Transverse colon (tissue), 4 donors: ENCODE results near the gene SEC14L1.

Experiments
- POLR2AphosphoS5 ChIP-seq, 3 donors: sonication (generic); formaldehyde crosslinking; IDR thresholded peaks; one replicate each; pipeline ENCODE4 v1.6.1; 2016; ENCODE audit warnings: antibody characterized with exemption in 3 of 3
- TF ChIP-seq, protein P1 (sequence below), 5 experiments: fragments of 200-600 bp in 3 of 5; fragments of 450-650 bp in 2 of 5; sonication (generic) in 3 of 5; IDR thresholded peaks; 1 replicate in 2 of 5; 2 replicates in 3 of 5; pipeline ENCODE4 v1.5.1; 2016 to 2017; ENCODE audit warnings: antibody characterized with exemption in 5 of 5, inconsistent platforms in 3 of 5, mild to moderate bottlenecking in 2 of 5, moderate library complexity in 1 of 5

DNA sequence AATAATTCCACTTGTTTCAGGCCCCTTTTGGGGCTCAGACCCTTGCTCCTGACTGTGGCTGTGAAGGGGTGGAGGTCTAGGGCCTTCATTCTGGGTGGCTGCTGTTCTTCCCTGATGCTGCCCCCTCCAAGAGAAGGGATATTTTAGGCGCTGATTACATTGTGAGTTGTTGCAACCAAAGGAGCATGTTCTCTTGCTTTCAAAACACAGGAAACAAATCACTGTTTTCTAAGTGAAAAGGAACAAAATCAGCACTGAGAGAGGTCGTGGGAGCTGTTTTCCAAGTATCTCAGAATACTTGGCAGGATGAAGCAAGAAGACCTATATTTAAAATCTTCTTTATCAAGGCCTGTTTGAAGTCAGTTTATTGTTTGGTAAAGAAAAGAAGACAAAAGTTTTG lies 25.3 kb upstream of the SEC14L1 start:
- TF ChIP-seq POLR2AphosphoS5 (IDR thresholded peaks at IDR 0.05): no peak
- TF ChIP-seq, protein P1, sequence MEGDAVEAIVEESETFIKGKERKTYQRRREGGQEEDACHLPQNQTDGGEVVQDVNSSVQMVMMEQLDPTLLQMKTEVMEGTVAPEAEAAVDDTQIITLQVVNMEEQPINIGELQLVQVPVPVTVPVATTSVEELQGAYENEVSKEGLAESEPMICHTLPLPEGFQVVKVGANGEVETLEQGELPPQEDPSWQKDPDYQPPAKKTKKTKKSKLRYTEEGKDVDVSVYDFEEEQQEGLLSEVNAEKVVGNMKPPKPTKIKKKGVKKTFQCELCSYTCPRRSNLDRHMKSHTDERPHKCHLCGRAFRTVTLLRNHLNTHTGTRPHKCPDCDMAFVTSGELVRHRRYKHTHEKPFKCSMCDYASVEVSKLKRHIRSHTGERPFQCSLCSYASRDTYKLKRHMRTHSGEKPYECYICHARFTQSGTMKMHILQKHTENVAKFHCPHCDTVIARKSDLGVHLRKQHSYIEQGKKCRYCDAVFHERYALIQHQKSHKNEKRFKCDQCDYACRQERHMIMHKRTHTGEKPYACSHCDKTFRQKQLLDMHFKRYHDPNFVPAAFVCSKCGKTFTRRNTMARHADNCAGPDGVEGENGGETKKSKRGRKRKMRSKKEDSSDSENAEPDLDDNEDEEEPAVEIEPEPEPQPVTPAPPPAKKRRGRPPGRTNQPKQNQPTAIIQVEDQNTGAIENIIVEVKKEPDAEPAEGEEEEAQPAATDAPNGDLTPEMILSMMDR (IDR thresholded peaks at IDR 0.05): no peak
